ENCODE data around the gene FRMD5. TPM values are rescaled to one million over a fixed set of nuclear protein-coding genes. Genes with fewer than 3 reads are reported as not detected.
A peak's percentile ranks its signal among the peaks of the same experiment; 100 is the strongest.

The FRMD5 gene
- total and polyA plus RNA-seq, 9 donors: 0.19 to 1.4 (median 0.46) TPM

- Histone ChIP-seq H3K9me3 (replicated peaks; ENCODE audit: control insufficient read depth, low read depth, low read length) (no peaks in the 10 kb centered on the region), H3K4me3 (ENCODE audit: low read length) (no peak overlapping the region), H3K27me3 (ENCODE audit: control insufficient read depth, insufficient read depth, low read length) (no peaks in the 10 kb centered on the region), H3K36me3 (ENCODE audit: control insufficient read depth, insufficient read depth, low read length) (no peaks in the 10 kb centered on the region), H3K27ac (ENCODE audit: low read length) (no peak overlapping the region), H3K4me1 (ENCODE audit: control insufficient read depth, insufficient read depth, low read length) (peaks cover 4% of the 10 kb centered on the region)
- peak; percentile 13 for DNase-seq
- no CpG with 5 or more reads among the region's 1 CpG for WGBS (ENCODE audit: insufficient coverage)
Observed at GRCh38 chr15:44101944-44102343, 93.1 kb downstream of the FRMD5 start.

GRCh38 chr15:44101286-44101685 lies 93.8 kb downstream of the FRMD5 start:
- Histone ChIP-seq H3K27me3 (ENCODE audit: control insufficient read depth, insufficient read depth, low read length) (no peaks in the 10 kb centered on the region), H3K4me1 (ENCODE audit: control insufficient read depth, insufficient read depth, low read length) (peaks cover 4% of the 10 kb centered on the region), H3K9me3 (replicated peaks; ENCODE audit: control insufficient read depth, low read depth, low read length) (no peaks in the 10 kb centered on the region), H3K27ac (ENCODE audit: low read length) (no peak overlapping the region), H3K4me3 (ENCODE audit: low read length) (no peak overlapping the region), H3K36me3 (ENCODE audit: control insufficient read depth, insufficient read depth, low read length) (no peaks in the 10 kb centered on the region)
- DNase-seq: no peak

DNA sequence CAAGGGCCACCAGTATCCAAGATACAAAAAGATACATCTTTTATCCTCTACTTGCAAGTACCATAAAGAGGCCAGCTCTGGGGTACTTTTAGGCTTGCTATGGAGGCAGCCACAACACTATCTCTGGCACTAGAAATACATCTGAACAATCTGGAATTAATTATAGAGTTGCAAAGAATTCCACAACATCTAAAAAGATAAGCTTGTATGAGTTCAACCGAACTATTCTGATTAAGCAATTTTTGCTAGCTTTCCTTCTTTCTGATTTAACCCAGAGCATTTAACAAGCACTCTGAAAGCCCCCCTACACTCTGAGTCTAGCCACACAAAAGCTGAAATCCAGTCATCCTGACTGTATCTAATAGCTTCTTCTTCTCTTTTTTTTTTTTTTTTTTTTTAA lies 95.4 kb downstream of the FRMD5 start:
- Histone ChIP-seq H3K36me3 (ENCODE audit: control insufficient read depth, insufficient read depth, low read length) (no peaks in the 10 kb centered on the region), H3K27me3 (ENCODE audit: control insufficient read depth, insufficient read depth, low read length) (no peaks in the 10 kb centered on the region), H3K9me3 (replicated peaks; ENCODE audit: control insufficient read depth, low read depth, low read length) (no peaks in the 10 kb centered on the region), H3K4me3 (ENCODE audit: low read length) (no peak overlapping the region), H3K27ac (ENCODE audit: low read length) (no peak overlapping the region), H3K4me1 (ENCODE audit: control insufficient read depth, insufficient read depth, low read length) (peaks cover 4% of the 10 kb centered on the region)
- 33% methylated on average over 1 of the region's 1 CpG for WGBS (ENCODE audit: insufficient coverage)
- peak; percentile 25 for DNase-seq

- WGBS (ENCODE audit: insufficient coverage): no CpG with 5 or more reads among the region's 3 CpGs
- Histone ChIP-seq H3K27me3 (ENCODE audit: control insufficient read depth, insufficient read depth, low read length) (no peaks in the 10 kb centered on the region), H3K4me3 (ENCODE audit: low read length) (no peak overlapping the region), H3K4me1 (ENCODE audit: control insufficient read depth, insufficient read depth, low read length) (peaks cover 2% of the 10 kb centered on the region), H3K36me3 (ENCODE audit: control insufficient read depth, insufficient read depth, low read length) (no peaks in the 10 kb centered on the region), H3K27ac (ENCODE audit: low read length) (no peak overlapping the region), H3K9me3 (replicated peaks; ENCODE audit: control insufficient read depth, low read depth, low read length) (no peaks in the 10 kb centered on the region)
- DNase-seq: no peak
Observed at GRCh38 chr15:44097552-44097951, 97.5 kb downstream of the FRMD5 start.

DNA sequence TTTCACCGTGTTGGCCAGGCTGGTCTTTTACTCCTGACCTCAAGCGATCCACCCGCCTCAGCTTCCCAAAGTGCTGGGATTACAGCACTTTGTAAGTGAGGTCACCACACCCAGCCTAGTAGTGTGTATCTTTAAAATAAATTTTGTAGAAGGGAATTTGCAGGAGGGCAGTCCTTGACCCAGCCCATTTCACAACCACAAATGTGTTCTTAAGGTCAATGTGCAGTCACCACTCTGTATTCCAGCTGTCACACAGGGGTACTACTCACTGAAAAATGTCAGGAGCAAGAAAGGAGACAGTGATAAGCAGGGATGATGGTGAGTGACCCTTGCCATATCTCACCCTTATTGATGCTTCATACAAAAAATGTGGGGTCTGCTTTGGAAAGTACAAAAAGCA lies 98.5 kb downstream of the FRMD5 start:
- Histone ChIP-seq H3K4me1 (ENCODE audit: control insufficient read depth, insufficient read depth, low read length) (no peaks in the 10 kb centered on the region), H3K27ac (ENCODE audit: low read length) (no peak overlapping the region), H3K4me3 (ENCODE audit: low read length) (no peak overlapping the region), H3K36me3 (ENCODE audit: control insufficient read depth, insufficient read depth, low read length) (no peaks in the 10 kb centered on the region), H3K27me3 (ENCODE audit: control insufficient read depth, insufficient read depth, low read length) (no peaks in the 10 kb centered on the region), H3K9me3 (replicated peaks; ENCODE audit: control insufficient read depth, low read depth, low read length) (no peaks in the 10 kb centered on the region)
- no CpG with 5 or more reads among the region's 3 CpGs for WGBS (ENCODE audit: insufficient coverage)
- no peak for DNase-seq

- Histone ChIP-seq H3K4me3 (ENCODE audit: low read length) (no peak overlapping the region), H3K27ac (ENCODE audit: low read length) (no peak overlapping the region), H3K9me3 (replicated peaks; ENCODE audit: control insufficient read depth, low read depth, low read length) (no peaks in the 10 kb centered on the region), H3K27me3 (ENCODE audit: control insufficient read depth, insufficient read depth, low read length) (no peaks in the 10 kb centered on the region), H3K36me3 (ENCODE audit: control insufficient read depth, insufficient read depth, low read length) (no peaks in the 10 kb centered on the region), H3K4me1 (ENCODE audit: control insufficient read depth, insufficient read depth, low read length) (no peaks in the 10 kb centered on the region)
- DNase-seq: no peak
- 70% methylated on average over 3 of the region's 3 CpGs for WGBS (ENCODE audit: insufficient coverage)
Observed at GRCh38 chr15:44094781-44095180, 100.3 kb downstream of the FRMD5 start.

DNA sequence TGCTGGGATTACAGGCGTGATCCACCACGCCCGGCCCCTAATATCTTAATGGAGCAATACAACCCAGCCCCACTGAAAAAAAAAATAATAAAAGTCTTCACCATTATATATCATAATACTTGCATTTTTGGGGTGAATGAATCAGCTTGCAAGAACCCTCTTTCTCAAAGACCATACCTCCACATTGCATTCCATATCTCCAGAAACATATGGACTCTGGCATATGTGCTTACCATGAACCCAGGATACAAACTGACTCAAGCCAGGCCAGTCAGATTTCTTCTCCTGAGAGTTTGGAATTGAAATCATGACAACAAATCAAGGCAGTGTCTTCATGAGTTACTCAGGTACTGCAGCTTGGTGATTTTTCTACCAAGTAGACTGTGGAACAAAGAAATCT lies 101.2 kb downstream of the FRMD5 start:
- Histone ChIP-seq H3K36me3 (ENCODE audit: control insufficient read depth, insufficient read depth, low read length) (no peaks in the 10 kb centered on the region), H3K27ac (ENCODE audit: low read length) (no peak overlapping the region), H3K9me3 (replicated peaks; ENCODE audit: control insufficient read depth, low read depth, low read length) (no peaks in the 10 kb centered on the region), H3K27me3 (ENCODE audit: control insufficient read depth, insufficient read depth, low read length) (no peaks in the 10 kb centered on the region), H3K4me3 (ENCODE audit: low read length) (no peak overlapping the region), H3K4me1 (ENCODE audit: control insufficient read depth, insufficient read depth, low read length) (no peaks in the 10 kb centered on the region)
- WGBS (ENCODE audit: insufficient coverage): no CpG with 5 or more reads among the region's 3 CpGs
- no peak for DNase-seq

- no CpG with 5 or more reads among the region's 2 CpGs for WGBS (ENCODE audit: insufficient coverage)
- DNase-seq: no peak
- H3K4me3 ChIP-seq (ENCODE audit: low read length): no peak overlapping the region
- H3K27me3 ChIP-seq (ENCODE audit: control insufficient read depth, insufficient read depth, low read length): no peaks in the 10 kb centered on the region
- no peaks in the 10 kb centered on the region for H3K9me3 ChIP-seq (replicated peaks; ENCODE audit: control insufficient read depth, low read depth, low read length)
- H3K4me1 ChIP-seq (ENCODE audit: control insufficient read depth, insufficient read depth, low read length): no peaks in the 10 kb centered on the region
- no peaks in the 10 kb centered on the region for H3K36me3 ChIP-seq (ENCODE audit: control insufficient read depth, insufficient read depth, low read length)
- no peak overlapping the region for H3K27ac ChIP-seq (ENCODE audit: low read length)
Observed at GRCh38 chr15:44092221-44092620, 102.8 kb downstream of the FRMD5 start.

- Histone ChIP-seq H3K36me3 (ENCODE audit: control insufficient read depth, insufficient read depth, low read length) (no peaks in the 10 kb centered on the region), H3K27ac (ENCODE audit: low read length) (no peak overlapping the region), H3K27me3 (ENCODE audit: control insufficient read depth, insufficient read depth, low read length) (no peaks in the 10 kb centered on the region), H3K4me3 (ENCODE audit: low read length) (no peak overlapping the region), H3K9me3 (replicated peaks; ENCODE audit: control insufficient read depth, low read depth, low read length) (no peaks in the 10 kb centered on the region), H3K4me1 (ENCODE audit: control insufficient read depth, insufficient read depth, low read length) (no peaks in the 10 kb centered on the region)
- WGBS (ENCODE audit: insufficient coverage): 40% methylated on average over 1 of the region's 3 CpGs
- DNase-seq: peak; percentile 16
Observed at GRCh38 chr15:44087578-44088465, 107.2 kb downstream of the FRMD5 start.

- Histone ChIP-seq H3K27ac (ENCODE audit: low read length) (no peak overlapping the region), H3K4me3 (ENCODE audit: low read length) (no peak overlapping the region), H3K9me3 (replicated peaks; ENCODE audit: control insufficient read depth, low read depth, low read length) (no peaks in the 10 kb centered on the region), H3K36me3 (ENCODE audit: control insufficient read depth, insufficient read depth, low read length) (no peaks in the 10 kb centered on the region), H3K27me3 (ENCODE audit: control insufficient read depth, insufficient read depth, low read length) (no peaks in the 10 kb centered on the region), H3K4me1 (ENCODE audit: control insufficient read depth, insufficient read depth, low read length) (no peaks in the 10 kb centered on the region)
- no CpG with 5 or more reads among the region's 2 CpGs for WGBS (ENCODE audit: insufficient coverage)
- no peak for DNase-seq
Observed at GRCh38 chr15:44084770-44085169, 110.3 kb downstream of the FRMD5 start.
